BJ (cell line): ENCODE data around the gene POLR2C. TPM values are rescaled to one million over a fixed set of nuclear protein-coding genes. Genes with fewer than 3 reads are reported as not detected.

Experiments used
- CTCF ChIA-PET: fragments of 350-600 bp; formaldehyde crosslinking; extraction: SDS; loops from one replicate; lab custom pipeline; 2021; ENCODE audit warnings: antibody characterized with exemption, inconsistent platforms; lab: Yijun Ruan, JAX
- POLR2A ChIA-PET: fragments of 300-600 bp; sonication (Branson Sonifier 250); formaldehyde crosslinking; extraction: SDS; loops from one replicate; lab custom pipeline; 2021; ENCODE audit warnings: antibody characterized with exemption; lab: Charles Lee
- DNase-seq: peaks from one replicate; pipeline ENCODE4 v3.0.0-alpha.2; 2011; ENCODE audit warnings: low read depth
- H3K27me3 ChIP-seq: 2 replicates; pipeline ENCODE4 v1.6.0; 2011; ENCODE audit warnings: low read length; ENCODE audit not compliant: control insufficient read depth, insufficient read depth
- H3K36me3 ChIP-seq: 2 replicates; pipeline ENCODE4 v1.5.1; 2011; ENCODE audit warnings: low read length; ENCODE audit not compliant: control insufficient read depth, insufficient read depth
- H3K4me3 ChIP-seq: 2 replicates; pipeline ENCODE4 v1.5.1; 2011; ENCODE audit warnings: low read depth, mild to moderate bottlenecking, control low read depth, low read length
- CTCF ChIP-seq: IDR thresholded peaks from 2 replicates; pipeline ENCODE4 v1.5.1; 2011; ENCODE audit warnings: low read depth, mild to moderate bottlenecking, control low read depth, inconsistent platforms, low read length, moderate library complexity; ENCODE audit not compliant: insufficient read depth
- polyA plus RNA-seq: library from polyadenylated mRNA; depleted of rRNA; stranded (reverse); fragments of >200 nt; gene quantifications from 2 replicates; pipeline ENCODE4 v1.2.3, GENCODE V29; 2011

Gene POLR2C
- polyA plus RNA-seq, 1 experiment, result 176 TPM

- peak; percentile 85 for TF ChIP-seq CTCF
- CTCF ChIA-PET, result interaction anchor here (0.6 to 17.0 kb wide), 18 partner anchors 11 to 339 kb away, joined by 3 to 461 read pairs (median 4); partner anchors contain the start of genes CIAPIN1, COQ9, CPNE2 and POLR2C
- Histone ChIP-seq H3K4me3 (no peak overlapping the region), H3K36me3 (peaks cover 1% of the 10 kb centered on the region; the same call in 1 of the 2 replicates), H3K27me3 (no peaks in the 10 kb centered on the region)
- no peak for DNase-seq
- POLR2A ChIA-PET, result no interaction called here
Observed at GRCh38 chr16:57422026-57422944, 40.2 kb upstream of the POLR2C start.

DNA sequence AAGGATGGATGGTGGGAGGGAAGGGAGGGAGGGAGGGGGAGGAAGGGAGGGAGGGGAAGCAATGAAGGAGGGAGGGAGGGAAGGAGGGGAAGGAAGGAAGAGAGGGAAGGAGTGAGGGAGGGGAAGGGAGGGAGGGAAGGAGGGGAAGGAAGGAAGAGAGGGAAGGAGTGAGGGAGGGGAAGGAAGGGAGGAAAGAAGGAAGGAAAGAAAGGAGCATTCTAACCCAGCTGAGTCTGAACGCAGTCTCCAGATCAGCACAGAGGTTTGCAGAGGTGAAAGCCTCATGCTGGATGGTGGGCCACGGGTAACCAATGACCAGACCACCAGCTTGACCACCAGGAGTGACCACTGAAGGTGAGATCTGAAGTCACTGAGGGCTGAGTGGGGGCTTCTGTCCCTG is 39.3 kb upstream of the POLR2C start:
- no peak for TF ChIP-seq CTCF
- ChIA-PET POLR2A (no interaction called here), CTCF (interaction anchor here (0.7 to 17.0 kb wide), 13 partner anchors 10 to 331 kb away, joined by 3 to 461 read pairs (median 4); partner anchors contain the start of genes CIAPIN1, COQ9, CPNE2 and POLR2C)
- Histone ChIP-seq H3K27me3 (no peaks in the 10 kb centered on the region), H3K36me3 (peaks cover 2% of the 10 kb centered on the region; the same call in 1 of the 2 replicates), H3K4me3 (no peak overlapping the region)
- DNase-seq, result no peak

GRCh38 chr16:57424583-57424982 is 37.9 kb upstream of the POLR2C start:
- Histone ChIP-seq H3K27me3 (no peaks in the 10 kb centered on the region), H3K36me3 (peaks cover 8% of the 10 kb centered on the region), H3K4me3 (no peak overlapping the region)
- no peak for DNase-seq
- no peak for TF ChIP-seq CTCF
- POLR2A ChIA-PET, result no interaction called here
- CTCF ChIA-PET, result interaction anchor here (1.0 to 17.0 kb wide), 4 partner anchors 8 to 118 kb away, joined by 3 to 461 read pairs (median 120); no protein-coding TSS in a partner anchor

GRCh38 chr16:57426356-57426755 is 36.1 kb upstream of the POLR2C start:
- CTCF ChIA-PET, result interaction anchor here (1.5 to 17.0 kb wide), 3 partner anchors 9 to 120 kb away, joined by 6 to 461 read pairs (median 9); no protein-coding TSS in a partner anchor

More at GRCh38 chr16:57426356-57426755, 36.1 kb upstream of the POLR2C start:
- no peak for DNase-seq
- no peaks in the 10 kb centered on the region for H3K27me3 ChIP-seq
- peaks cover 12% of the 10 kb centered on the region for H3K36me3 ChIP-seq
- TF ChIP-seq CTCF, result no peak
- POLR2A ChIA-PET, result interaction anchor here (0.6 kb wide), 1 partner anchor 271 kb away, joined by 3 read pairs; no protein-coding TSS in a partner anchor
- no peak overlapping the region for H3K4me3 ChIP-seq
